HepG2 (cell line): ENCODE measurements around the gene NUDCD2. TPM values are rescaled to one million over a fixed set of nuclear protein-coding genes. Genes with fewer than 3 reads are reported as not detected.

ENCODE experiments used
- BCL6 ChIP-seq: IDR thresholded peaks from 2 replicates; pipeline ENCODE4 v1.6.1; 2016; ENCODE audit warnings: missing genetic modification reagents, missing compliant biosample characterization
- ELF3 ChIP-seq: IDR thresholded peaks from 2 replicates; pipeline ENCODE4 v1.6.1; 2016; ENCODE audit warnings: missing genetic modification reagents, missing compliant biosample characterization
- HMGA1 ChIP-seq: sonication (generic); formaldehyde crosslinking; conservative IDR thresholded peaks from 2 replicates; pipeline ENCODE4 v1.4.0; 2020; ENCODE audit warnings: missing genetic modification reagents
- HNRNPL ChIP-seq: fragments of 200-400 bp; formaldehyde crosslinking; IDR thresholded peaks from 2 replicates; pipeline ENCODE4 v1.6.1; 2017; ENCODE audit warnings: mild to moderate bottlenecking, low read depth, low read length
- JUNB ChIP-seq: sonication (generic); formaldehyde crosslinking; IDR thresholded peaks from 2 replicates; pipeline ENCODE4 v1.8.0; 2022; ENCODE audit warnings: missing genetic modification reagents, mild to moderate bottlenecking, borderline replicate concordance
- NONO ChIP-seq, 2 experiments: fragments of 450-650 bp in 1 of 2; sonication (generic) in 1 of 2; formaldehyde crosslinking in 1 of 2; IDR thresholded peaks in 1 of 2; conservative IDR thresholded peaks in 1 of 2; 2 replicates each; pipeline versions ENCODE4 v1.6.1 to v1.8.0; 2017 to 2022; ENCODE audit warnings: mild to moderate bottlenecking in 1 of 2, missing genetic modification reagents in 1 of 2, moderate library complexity in 1 of 2
- PBX2 ChIP-seq: IDR thresholded peaks from 2 replicates; pipeline ENCODE4 v1.6.1; 2016; ENCODE audit warnings: control low read depth
- POLR2A ChIP-seq, 2 experiments: IDR thresholded peaks; 2 replicates each; pipeline ENCODE4 v1.6.1; 2011; ENCODE audit warnings: low read depth in 2 of 2, low read length in 2 of 2, mild to moderate bottlenecking in 1 of 2, moderate library complexity in 1 of 2; ENCODE audit not compliant: insufficient read depth in 1 of 2
- RBM22 ChIP-seq: fragments of 200-400 bp; formaldehyde crosslinking; optimal IDR thresholded peaks from 2 replicates; pipeline ENCODE3; 2017; ENCODE audit warnings: mild to moderate bottlenecking, low read length, moderate library complexity
- SIX1 ChIP-seq: sonication (generic); formaldehyde crosslinking; IDR thresholded peaks from 2 replicates; pipeline ENCODE4 v1.4.0; 2020; ENCODE audit warnings: missing genetic modification reagents, borderline replicate concordance
- SMARCE1 ChIP-seq: fragments of 450-650 bp; IDR thresholded peaks from 2 replicates; pipeline ENCODE4 v1.6.1; 2017; ENCODE audit warnings: borderline replicate concordance
- SNAI1 ChIP-seq: sonication (generic); formaldehyde crosslinking; IDR thresholded peaks from 2 replicates; pipeline ENCODE4 v1.5.0; 2020; ENCODE audit warnings: mild to moderate bottlenecking, missing genetic modification reagents, borderline replicate concordance
- TCF7L2 ChIP-seq: IDR thresholded peaks from 2 replicates; pipeline ENCODE4 v1.6.1; 2011; ENCODE audit warnings: mild to moderate bottlenecking, low read depth, low read length, moderate library complexity
- TERF1 ChIP-seq: sonication (generic); formaldehyde crosslinking; IDR thresholded peaks from 2 replicates; pipeline ENCODE4 v1.8.0; 2022; ENCODE audit warnings: mild to moderate bottlenecking, missing genetic modification reagents, moderate library complexity
- ZBTB20 ChIP-seq: sonication (generic); formaldehyde crosslinking; IDR thresholded peaks from 2 replicates; pipeline ENCODE4 v1.8.1; 2023; ENCODE audit warnings: missing genetic modification reagents, low read depth, mild to moderate bottlenecking, borderline replicate concordance
- ZNF260 ChIP-seq: sonication (generic); formaldehyde crosslinking; IDR thresholded peaks from 2 replicates; pipeline ENCODE4 v1.4.0; 2020; ENCODE audit warnings: missing genetic modification reagents, low read depth, mild to moderate bottlenecking, borderline replicate concordance
- ZNF331 ChIP-seq: sonication (generic); formaldehyde crosslinking; IDR thresholded peaks from 2 replicates; pipeline ENCODE4 v1.4.0; 2020; ENCODE audit warnings: missing genetic modification reagents
- ZNF460 ChIP-seq: sonication (generic); formaldehyde crosslinking; IDR thresholded peaks from 2 replicates; pipeline ENCODE4 v1.5.1; 2020; ENCODE audit warnings: missing genetic modification reagents, mild to moderate bottlenecking, borderline replicate concordance
- ZNF639 ChIP-seq: conservative IDR thresholded peaks from 2 replicates; pipeline ENCODE4 v1.6.1; 2018; ENCODE audit warnings: missing genetic modification reagents
- ZNF83 ChIP-seq: sonication (generic); formaldehyde crosslinking; IDR thresholded peaks from 2 replicates; pipeline ENCODE4 v1.4.0; 2020; ENCODE audit warnings: missing genetic modification reagents, mild to moderate bottlenecking, borderline replicate concordance
- ZSCAN31 ChIP-seq: sonication (generic); formaldehyde crosslinking; IDR thresholded peaks from 2 replicates; pipeline ENCODE4 v1.5.0; 2020; ENCODE audit warnings: low read depth, mild to moderate bottlenecking, missing genetic modification reagents
- polyA plus RNA-seq, 8 experiments: library from polyadenylated mRNA; depleted of rRNA in 3 of 8; stranded (reverse) in 7 of 8; unstranded in 1 of 8; fragments of >200 nt; fragmentation: Illumina TruSeq in 4 of 8; extraction: Trizol in 4 of 8; gene quantifications; 2 replicates each; pipeline versions ENCODE4 v1.2.1 to v1.2.3, GENCODE V29; 2011 to 2016; ENCODE audit warnings: low read depth in 4 of 8, missing spikeins in 1 of 8, mixed read lengths in 1 of 8; ENCODE audit not compliant: insufficient read depth in 1 of 8
- total RNA-seq, 5 experiments: library from RNA; depleted of rRNA; stranded (reverse); fragments of >200 nt; fragmentation: Illumina TruSeq; extraction: Trizol; gene quantifications; 2 replicates each; pipeline ENCODE4 v1.2.3, GENCODE V29; 2016; ENCODE audit warnings: low read depth in 1 of 5
- TF ChIP-seq, protein P1 (sequence below): sonication (generic); formaldehyde crosslinking; IDR thresholded peaks from 2 replicates; pipeline ENCODE4 v1.8.0; 2023; ENCODE audit warnings: mild to moderate bottlenecking, missing genetic modification reagents
- TF ChIP-seq, protein P2 (sequence below): sonication (generic); formaldehyde crosslinking; IDR thresholded peaks from 2 replicates; pipeline ENCODE4 v1.8.1; 2023; ENCODE audit warnings: missing genetic modification reagents, mild to moderate bottlenecking, borderline replicate concordance

Gene NUDCD2
- total and polyA plus RNA-seq, 2 of the 13 experiments (the other 11 are each of a cell fraction or from before 2014, with no cell fraction given): 14.8 to 39.2 TPM

- TF ChIP-seq JUNB (no peak), POLR2A (IDR thresholded peaks at IDR 0.05; ENCODE audit: insufficient read depth in 1 of 2, low read depth in 2 of 2, low read length in 2 of 2) (peak; percentile 87 to 89), TCF7L2 (no peak), ZNF260 (no peak), ZBTB20 (CRISPR knock-in tag) (no peak), SNAI1 (CRISPR knock-in tag) (peak; percentile 79; the same call in 1 of the 2 replicates), ZSCAN31 (peak; percentile 44; the same call in 1 of the 2 replicates), BCL6 (CRISPR knock-in tag) (no peak; the same call in 1 of the 2 replicates), ZNF460 (CRISPR knock-in tag) (peak; percentile 23; the same call in 1 of the 2 replicates), ZNF639 (CRISPR knock-in tag) (peak; percentile 72), ZNF331 (CRISPR knock-in tag) (peak; percentile 35; the same call in 1 of the 2 replicates), ZNF83 (peak; percentile 57; the same call in 1 of the 2 replicates), SMARCE1 (no peak), RBM22 (no peak), NONO (IDR thresholded peaks at IDR 0.05) (no peak), NONO (CRISPR knock-in tag; conservative IDR thresholded peaks at IDR 0.05) (peak; percentile 68), TERF1 (CRISPR knock-in tag) (no peak), PBX2 (CRISPR knock-in tag) (no peak), SIX1 (CRISPR knock-in tag) (peak; percentile 51; the same call in 1 of the 2 replicates), ELF3 (CRISPR knock-in tag) (peak; percentile 43; the same call in 1 of the 2 replicates), HMGA1 (CRISPR knock-in tag) (no peak), HNRNPL (no peak)
- TF ChIP-seq, protein P1, sequence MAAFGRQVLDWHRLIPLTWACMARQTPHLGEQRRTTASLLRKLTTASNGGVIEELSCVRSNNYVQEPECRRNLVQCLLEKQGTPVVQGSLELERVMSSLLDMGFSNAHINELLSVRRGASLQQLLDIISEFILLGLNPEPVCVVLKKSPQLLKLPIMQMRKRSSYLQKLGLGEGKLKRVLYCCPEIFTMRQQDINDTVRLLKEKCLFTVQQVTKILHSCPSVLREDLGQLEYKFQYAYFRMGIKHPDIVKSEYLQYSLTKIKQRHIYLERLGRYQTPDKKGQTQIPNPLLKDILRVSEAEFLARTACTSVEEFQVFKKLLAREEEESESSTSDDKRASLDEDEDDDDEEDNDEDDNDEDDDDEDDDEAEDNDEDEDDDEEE (CRISPR knock-in tag): no peak
- TF ChIP-seq, protein P2, sequence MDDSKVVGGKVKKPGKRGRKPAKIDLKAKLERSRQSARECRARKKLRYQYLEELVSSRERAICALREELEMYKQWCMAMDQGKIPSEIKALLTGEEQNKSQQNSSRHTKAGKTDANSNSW (CRISPR knock-in tag): no peak
Observed at GRCh38 chr5:163505368-163506094, 45.6 kb upstream of the NUDCD2 start, which contains the start of gene MAT2B (continued).
